Right atrium auricular region (tissue), 2 donors: ENCODE measurements around the gene SPOCK1. TPM values are rescaled to one million over a fixed set of nuclear protein-coding genes. Genes with fewer than 3 reads are reported as not detected.
A peak's percentile ranks its signal among the peaks of the same experiment; 100 is the strongest.

ENCODE experiments used
- DNase-seq: peaks from one replicate; pipeline ENCODE4 v3.0.0-alpha.2; 2019; ENCODE audit warnings: low spot score
- H3K27ac ChIP-seq, 2 donors: fragments of 200-600 bp; sonication (generic); 1 replicate in 1 of 2; 2 replicates in 1 of 2; pipeline ENCODE4 v1.5.1; 2016 to 2019
- H3K27me3 ChIP-seq, 2 donors: fragments of 200-600 bp; sonication (generic); one replicate each; pipeline versions ENCODE4 v1.5.1 to v1.6.0; 2017 to 2019
- H3K36me3 ChIP-seq: fragments of 200-600 bp; sonication (generic); one replicate; pipeline ENCODE4 v1.5.1; 2016
- H3K4me1 ChIP-seq, 2 donors: fragments of 200-600 bp; sonication (generic); one replicate each; pipeline versions ENCODE4 v1.5.1 to v1.6.0; 2017 to 2019
- H3K4me3 ChIP-seq, 2 donors: fragments of 200-600 bp; sonication (generic); 1 replicate in 1 of 2; 2 replicates in 1 of 2; pipeline ENCODE4 v1.5.1; 2017 to 2019; ENCODE audit warnings: mild to moderate bottlenecking in 1 of 2, moderate library complexity in 1 of 2
- H3K9me3 ChIP-seq, 2 donors: fragments of 200-600 bp; sonication (generic); one replicate each; pipeline ENCODE4 v1.5.1; 2019
- CTCF ChIP-seq, 2 donors: fragments of 200-600 bp; sonication (generic); IDR thresholded peaks; one replicate each; pipeline ENCODE4 v1.5.1; 2019; ENCODE audit warnings: antibody characterized with exemption in 2 of 2
- total RNA-seq, 2 donors: library from RNA; depleted of rRNA; stranded (reverse); fragments of >200 nt; gene quantifications; one replicate each; pipeline ENCODE4 v1.1.0, GENCODE V29; 2016

SPOCK1 gene
- total RNA-seq, 2 donors from 2014 or later, result 59.8 to 84.5 TPM

DNA sequence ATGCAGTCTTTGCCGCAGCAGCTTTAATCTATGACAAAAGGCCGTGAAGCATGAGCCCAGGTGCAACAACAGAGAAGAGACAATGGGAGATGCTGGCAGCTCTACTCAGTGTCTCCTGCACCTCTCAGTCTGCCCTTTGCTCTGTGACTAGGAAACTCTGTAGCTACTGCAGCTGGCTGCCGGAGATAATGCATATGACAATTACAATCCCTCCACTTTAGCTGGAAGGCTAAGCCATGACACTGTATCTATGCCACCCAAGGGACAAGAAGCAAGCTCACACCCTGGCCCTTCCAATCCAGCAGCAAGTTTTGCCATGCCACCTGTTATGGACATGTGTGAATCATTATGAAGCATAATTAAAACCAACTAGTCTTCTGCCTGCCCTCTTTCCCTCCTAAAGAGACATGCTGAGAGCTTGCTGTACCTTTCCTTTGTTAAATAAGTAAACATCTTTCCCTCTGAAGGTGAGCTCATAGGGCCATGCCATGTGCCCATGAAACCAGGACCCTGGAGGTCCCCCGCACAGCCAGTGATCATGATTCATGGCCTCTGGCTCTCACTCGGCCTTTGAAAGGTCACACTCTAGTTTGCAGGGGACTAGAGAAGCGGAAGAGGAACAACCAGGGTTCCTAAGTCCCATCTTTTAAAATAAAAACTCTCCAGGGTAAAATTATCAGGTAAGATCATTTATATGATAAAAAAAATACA lies 219.4 kb downstream of the SPOCK1 start:
- H3K36me3 ChIP-seq, result no peaks in the 10 kb centered on the region
- no peak for DNase-seq
- no peaks in the 10 kb centered on the region for H3K27me3 ChIP-seq
- H3K9me3 ChIP-seq, result no peaks in the 10 kb centered on the region
- H3K4me3 ChIP-seq, result no peak overlapping the region
- TF ChIP-seq CTCF (IDR thresholded peaks at IDR 0.05), result no peak
- peaks cover 0 to 30% of the 10 kb centered on the region in 2 donors for H3K4me1 ChIP-seq
- peak overlapping the region in 1 of 2 donors; percentile 62 for H3K27ac ChIP-seq

DNA sequence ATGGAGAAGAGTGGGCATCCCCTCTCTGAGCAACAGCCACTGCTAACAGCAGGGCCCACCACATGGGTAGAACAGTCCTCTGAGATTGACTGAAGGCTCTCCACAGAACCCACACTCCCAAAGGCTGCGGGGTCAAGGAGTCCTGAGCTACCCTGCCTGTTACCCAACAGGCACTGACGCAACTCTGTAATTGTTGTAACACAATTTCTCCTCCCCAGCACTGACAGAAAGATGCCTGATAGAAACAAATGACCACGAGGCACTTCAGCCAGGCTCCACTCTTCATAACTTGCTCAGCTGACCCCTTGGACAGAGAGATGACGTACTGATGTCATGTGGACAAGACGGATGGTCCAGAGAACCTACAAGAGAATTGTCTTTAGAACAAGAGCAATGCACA lies 220.7 kb downstream of the SPOCK1 start:
- H3K4me3 ChIP-seq, result no peak overlapping the region
- no peaks in the 10 kb centered on the region for H3K9me3 ChIP-seq
- no peak for DNase-seq
- H3K36me3 ChIP-seq, result no peaks in the 10 kb centered on the region
- H3K4me1 ChIP-seq, result peaks cover 0 to 30% of the 10 kb centered on the region in 2 donors
- TF ChIP-seq CTCF (IDR thresholded peaks at IDR 0.05), result no peak
- H3K27ac ChIP-seq, result no peak overlapping the region
- no peaks in the 10 kb centered on the region for H3K27me3 ChIP-seq

DNA sequence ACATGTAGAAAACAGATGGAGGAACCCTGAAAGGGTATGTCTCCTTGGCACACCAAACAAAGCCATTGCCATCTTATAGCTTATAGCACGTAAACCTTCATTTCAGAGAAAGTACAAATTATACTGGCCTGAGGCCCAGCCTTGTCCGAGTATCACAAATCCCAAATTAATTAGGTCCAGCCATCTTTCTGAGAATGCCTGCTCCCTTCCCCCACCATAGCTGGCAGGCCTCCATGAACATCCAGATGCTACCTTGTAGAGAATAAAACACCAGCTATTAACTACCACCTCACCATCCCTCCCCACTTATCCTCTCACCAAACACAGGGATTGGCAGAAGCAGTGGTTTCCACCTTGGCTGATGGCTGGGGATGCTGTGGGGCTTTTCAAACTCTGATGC lies 224.0 kb downstream of the SPOCK1 start:
- Histone ChIP-seq H3K27ac (no peak overlapping the region), H3K9me3 (no peaks in the 10 kb centered on the region), H3K4me3 (no peak overlapping the region), H3K4me1 (peaks cover 0 to 2% of the 10 kb centered on the region in 2 donors), H3K36me3 (no peaks in the 10 kb centered on the region), H3K27me3 (no peaks in the 10 kb centered on the region)
- no peak for DNase-seq
- TF ChIP-seq CTCF (IDR thresholded peaks at IDR 0.05), result no peak

DNA sequence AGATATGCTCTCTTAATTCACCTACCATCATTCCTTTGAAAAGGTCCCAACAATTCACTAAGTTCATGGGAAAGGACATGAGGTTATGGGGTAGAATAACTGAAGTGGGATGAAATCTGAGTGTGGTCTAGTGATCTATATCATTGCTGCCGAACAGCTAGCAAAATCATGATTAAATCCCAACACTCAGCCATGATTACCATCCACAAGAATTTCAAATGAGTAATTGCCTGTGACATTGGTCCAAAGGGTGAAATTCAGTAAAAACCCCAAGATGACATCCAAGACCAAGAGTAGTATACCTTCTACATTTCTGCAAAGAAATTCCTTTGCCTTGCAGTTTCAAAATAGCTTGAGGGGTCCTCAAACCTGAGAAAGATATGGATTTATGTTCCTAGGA lies 225.6 kb downstream of the SPOCK1 start:
- Histone ChIP-seq H3K4me3 (no peak overlapping the region), H3K27me3 (no peaks in the 10 kb centered on the region), H3K36me3 (no peaks in the 10 kb centered on the region), H3K27ac (no peak overlapping the region), H3K4me1 (peaks cover 0 to 18% of the 10 kb centered on the region in 2 donors), H3K9me3 (no peaks in the 10 kb centered on the region)
- no peak for DNase-seq
- TF ChIP-seq CTCF (IDR thresholded peaks at IDR 0.05), result no peak

DNA sequence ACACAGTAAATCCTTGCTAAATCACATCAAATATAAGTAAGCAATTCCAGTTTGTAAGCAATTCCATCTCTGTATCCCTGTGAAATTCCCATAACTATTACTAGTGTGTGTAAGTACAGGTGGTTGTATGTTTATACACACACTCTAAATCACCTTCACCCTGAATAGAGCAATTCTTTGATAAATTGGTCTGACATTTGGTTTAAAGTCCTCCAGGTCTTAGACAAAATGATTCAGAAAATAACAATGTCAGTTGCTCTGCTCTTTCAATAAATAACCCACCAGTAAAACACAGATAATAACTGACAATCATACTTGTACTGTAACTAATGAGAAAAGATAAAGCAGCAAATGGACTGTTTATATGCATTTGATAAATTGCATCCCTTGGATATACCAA lies 226.3 kb downstream of the SPOCK1 start:
- no peak for TF ChIP-seq CTCF (IDR thresholded peaks at IDR 0.05)
- peaks cover 0 to 25% of the 10 kb centered on the region in 2 donors for H3K4me1 ChIP-seq
- no peaks in the 10 kb centered on the region for H3K36me3 ChIP-seq
- H3K4me3 ChIP-seq, result no peak overlapping the region
- H3K9me3 ChIP-seq, result no peaks in the 10 kb centered on the region
- no peak overlapping the region for H3K27ac ChIP-seq
- no peaks in the 10 kb centered on the region for H3K27me3 ChIP-seq
- DNase-seq, result no peak

DNA sequence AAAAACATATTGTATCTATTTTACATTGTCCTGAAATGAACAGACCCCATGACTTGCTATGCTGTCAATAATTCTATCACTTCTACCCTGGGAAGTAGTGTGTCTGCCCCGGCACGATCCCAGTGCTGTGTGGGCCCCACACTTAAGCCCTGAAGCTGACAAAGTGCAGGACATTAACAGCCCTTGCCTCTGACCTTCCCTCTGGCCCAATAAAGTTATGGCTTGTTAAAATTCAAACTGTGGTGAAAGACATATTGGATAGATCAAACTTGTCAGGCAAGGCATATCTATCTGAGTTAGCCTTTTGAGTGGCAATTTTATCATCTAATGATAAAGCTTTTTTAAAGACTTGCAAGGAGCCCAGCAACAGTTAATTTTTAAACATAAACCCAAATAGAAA lies 229.2 kb downstream of the SPOCK1 start:
- Histone ChIP-seq H3K4me3 (no peak overlapping the region), H3K4me1 (peaks cover 0 to 33% of the 10 kb centered on the region in 2 donors), H3K27me3 (no peaks in the 10 kb centered on the region), H3K27ac (peak overlapping the region in 1 of 2 donors; percentile 14), H3K9me3 (no peaks in the 10 kb centered on the region), H3K36me3 (no peaks in the 10 kb centered on the region)
- no peak for DNase-seq
- TF ChIP-seq CTCF (IDR thresholded peaks at IDR 0.05), result no peak
